ENCODE data around the gene ABCC2.

GRCh38 chr10:99787311-99787710 lies 4.9 kb downstream of the ABCC2 start:
- TF ChIP-seq MAX (IDR thresholded peaks at IDR 0.05): no peak
- no peak for TF ChIP-seq CREB1 (IDR thresholded peaks at IDR 0.05; ENCODE audit: low read depth)
- TF ChIP-seq CEBPB (IDR thresholded peaks at IDR 0.05): no peak
- no peak for TF ChIP-seq FOXM1 (IDR thresholded peaks at IDR 0.05; ENCODE audit: borderline replicate concordance, low read depth)
- no peak for TF ChIP-seq YY1 (IDR thresholded peaks at IDR 0.05; ENCODE audit: low read depth)
